HG03342 (cell line): ENCODE data around the gene KLRK1.
A peak's percentile ranks its signal among the peaks of the same experiment; 100 is the strongest.
"Not testable (repeated sequence)": the region's sequence is repeated elsewhere in the genome, so short reads cannot be mapped to it uniquely, and the experiment has no call there.

Source experiments
- ATAC-seq: cut with Tn5 transposase; IDR thresholded peaks from one replicate; pipeline ENCODE4 v1.9.1; 2021; ENCODE audit warnings: mild to moderate bottlenecking, moderate library complexity; ENCODE audit not compliant: unreplicated experiment

KLRK1 gene

GRCh38 chr12:10363914-10364814 lies 25.7 kb downstream of the KLRK1 start:
- ATAC-seq: peak; percentile 90

GRCh38 chr12:10363658-10363913 lies 26.3 kb downstream of the KLRK1 start:
- no peak for ATAC-seq

- no peak for ATAC-seq
Measured at GRCh38 chr12:10362828-10363657, 26.8 kb downstream of the KLRK1 start.

- no peak for ATAC-seq
Measured at GRCh38 chr12:10362325-10362724, 27.5 kb downstream of the KLRK1 start.

- ATAC-seq: no peak
Measured at GRCh38 chr12:10361622-10362021, 28.2 kb downstream of the KLRK1 start.

- ATAC-seq: no peak
Measured at GRCh38 chr12:10361084-10361483, 28.8 kb downstream of the KLRK1 start.

GRCh38 chr12:10358969-10359368 lies 30.9 kb downstream of the KLRK1 start:
- ATAC-seq: no peak

- no peak for ATAC-seq
Measured at GRCh38 chr12:10358131-10358530, 31.7 kb downstream of the KLRK1 start.

GRCh38 chr12:10354502-10354901 lies 35.3 kb downstream of the KLRK1 start:
- no peak for ATAC-seq

- ATAC-seq: no peak
Measured at GRCh38 chr12:10354071-10354470, 35.8 kb downstream of the KLRK1 start.

- not testable (repeated sequence) for ATAC-seq
Measured at GRCh38 chr12:10351457-10351856, 38.4 kb downstream of the KLRK1 start.

GRCh38 chr12:10341892-10342509 lies 47.8 kb downstream of the KLRK1 start:
- no peak for ATAC-seq

GRCh38 chr12:10340946-10341345 lies 48.9 kb downstream of the KLRK1 start:
- not testable (repeated sequence) for ATAC-seq

- ATAC-seq: no peak
Measured at GRCh38 chr12:10339053-10339840, 50.6 kb downstream of the KLRK1 start.

GRCh38 chr12:10338470-10338869 lies 51.4 kb downstream of the KLRK1 start:
- ATAC-seq: not testable (repeated sequence)

GRCh38 chr12:10336196-10336595 lies 53.6 kb downstream of the KLRK1 start:
- ATAC-seq: not testable (repeated sequence)

- no peak for ATAC-seq
Measured at GRCh38 chr12:10331642-10332239, 58.1 kb downstream of the KLRK1 start.

GRCh38 chr12:10328691-10329090 lies 61.1 kb downstream of the KLRK1 start:
- not testable (repeated sequence) for ATAC-seq
